Measurements from ENCODE around the gene ZHX3.

The ZHX3 gene

GRCh38 chr20:41168281-41169161, 149.0 kb downstream of the ZHX3 start:
- no peak for DNase-seq

DNA sequence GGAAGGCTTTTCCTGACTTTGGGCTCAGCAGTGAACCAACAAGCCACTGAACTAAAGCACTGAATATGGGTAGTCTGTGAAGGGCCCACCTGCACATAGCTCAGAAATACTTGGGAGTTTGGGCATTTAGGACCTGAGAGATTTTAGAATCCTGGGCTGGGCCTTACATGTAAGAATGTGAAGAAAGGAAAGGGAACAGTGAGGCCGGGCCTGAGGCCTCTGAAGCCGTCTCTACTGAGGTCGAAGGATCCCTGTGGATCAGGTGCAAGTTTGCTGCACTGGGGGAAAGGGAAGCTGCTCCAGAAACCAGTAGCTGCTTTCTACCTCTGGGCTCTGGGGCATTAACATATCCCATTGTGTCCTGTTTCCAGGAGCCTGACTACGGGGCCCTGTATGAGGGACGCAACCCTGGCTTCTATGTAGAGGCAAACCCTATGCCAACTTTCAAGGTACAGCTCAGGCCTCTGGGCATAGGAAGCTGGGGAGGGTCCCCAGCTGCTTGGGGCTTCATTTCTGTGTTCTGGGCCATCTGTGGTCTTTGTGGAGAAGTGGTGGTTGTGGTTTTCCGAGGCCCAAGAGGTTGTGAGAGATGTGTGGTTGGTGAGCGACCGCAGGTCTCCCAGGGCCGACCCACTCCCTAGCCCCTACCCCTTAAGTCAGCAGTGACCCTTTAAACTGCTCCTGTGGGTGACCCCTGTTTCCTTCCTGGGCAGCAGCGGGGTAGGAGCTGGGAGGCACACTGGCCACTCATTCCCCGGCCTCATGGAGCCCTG, 149.9 kb downstream of the ZHX3 start:
- no peak for DNase-seq

GRCh38 chr20:41167118-41167470, 150.4 kb downstream of the ZHX3 start:
- DNase-seq, result no peak

GRCh38 chr20:41166201-41167117, 151.1 kb downstream of the ZHX3 start:
- no peak for DNase-seq

DNA sequence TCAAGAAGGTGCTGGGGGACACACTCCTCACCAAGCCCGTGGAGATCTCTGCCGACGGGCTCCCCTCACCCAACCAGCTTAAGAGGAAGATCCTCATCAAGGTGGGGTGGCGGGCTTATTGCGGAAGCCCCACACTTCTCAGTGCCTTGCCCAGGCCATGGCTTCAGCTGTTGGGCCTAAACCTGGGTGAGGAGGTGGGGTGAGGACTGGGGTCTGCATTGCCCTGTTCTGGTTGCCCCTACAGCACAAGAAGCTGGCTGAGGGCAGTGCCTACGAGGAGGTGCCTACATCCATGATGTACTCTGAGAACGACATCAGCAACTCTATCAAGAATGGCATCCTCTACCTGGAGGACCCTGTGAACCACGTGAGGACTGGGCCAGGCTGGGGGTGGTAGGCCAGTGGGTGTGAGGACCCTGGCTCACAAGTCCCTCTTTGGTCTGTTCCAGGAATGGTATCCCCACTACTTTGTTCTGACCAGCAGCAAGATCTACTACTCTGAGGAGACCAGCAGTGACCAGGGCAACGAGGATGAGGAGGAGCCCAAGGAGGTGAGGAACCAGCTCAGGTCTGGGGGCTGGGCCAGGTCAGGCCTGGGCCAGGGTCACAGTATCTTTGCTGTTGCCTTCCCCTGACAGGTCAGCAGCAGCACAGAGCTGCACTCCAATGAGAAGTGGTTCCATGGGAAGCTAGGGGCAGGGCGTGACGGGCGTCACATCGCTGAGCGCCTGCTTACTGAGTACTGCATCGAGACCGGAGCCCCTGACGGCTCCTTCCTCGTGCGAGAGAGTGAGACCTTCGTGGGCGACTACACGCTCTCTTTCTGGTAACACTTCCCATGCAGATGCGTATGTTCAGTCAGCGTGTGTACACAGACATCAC, 152.3 kb downstream of the ZHX3 start:
- DNase-seq, result no peak

DNA sequence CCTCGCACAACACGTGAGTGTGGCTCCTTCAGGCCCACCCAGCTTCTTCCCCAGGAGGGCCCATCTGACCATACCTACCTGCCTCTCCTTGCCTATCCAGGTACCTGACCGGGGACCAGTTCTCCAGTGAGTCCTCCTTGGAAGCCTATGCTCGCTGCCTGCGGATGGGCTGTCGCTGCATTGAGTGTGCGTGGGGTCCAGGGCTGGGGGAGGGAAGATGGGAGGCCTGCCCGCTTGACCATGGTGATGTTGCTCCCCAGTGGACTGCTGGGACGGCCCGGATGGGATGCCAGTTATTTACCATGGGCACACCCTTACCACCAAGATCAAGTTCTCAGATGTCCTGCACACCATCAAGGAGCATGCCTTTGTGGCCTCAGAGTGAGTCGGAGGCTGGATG, 153.7 kb downstream of the ZHX3 start:
- no peak for DNase-seq

GRCh38 chr20:41162396-41162795, 155.1 kb downstream of the ZHX3 start:
- no peak for DNase-seq

DNA sequence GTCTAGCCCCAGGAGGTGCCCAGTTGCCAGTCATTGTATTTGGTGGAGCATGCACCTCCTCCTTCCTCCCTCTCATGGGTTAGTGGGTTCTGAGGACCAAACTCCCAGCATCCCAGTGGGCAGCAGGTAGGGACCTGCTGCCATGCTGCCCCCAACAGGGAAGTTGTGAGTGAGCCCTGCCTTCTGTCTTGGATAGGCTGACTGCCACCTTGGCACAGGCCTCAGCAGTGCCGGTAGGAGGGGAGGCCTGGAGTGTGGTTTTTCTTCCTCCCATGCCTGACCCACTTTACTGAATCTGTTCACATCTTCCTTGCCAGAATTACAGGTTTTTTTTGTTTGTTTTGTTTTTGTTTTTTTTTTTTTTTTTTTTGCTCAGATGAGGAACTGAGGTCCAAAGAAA, 155.6 kb downstream of the ZHX3 start:
- DNase-seq, result no peak

DNA sequence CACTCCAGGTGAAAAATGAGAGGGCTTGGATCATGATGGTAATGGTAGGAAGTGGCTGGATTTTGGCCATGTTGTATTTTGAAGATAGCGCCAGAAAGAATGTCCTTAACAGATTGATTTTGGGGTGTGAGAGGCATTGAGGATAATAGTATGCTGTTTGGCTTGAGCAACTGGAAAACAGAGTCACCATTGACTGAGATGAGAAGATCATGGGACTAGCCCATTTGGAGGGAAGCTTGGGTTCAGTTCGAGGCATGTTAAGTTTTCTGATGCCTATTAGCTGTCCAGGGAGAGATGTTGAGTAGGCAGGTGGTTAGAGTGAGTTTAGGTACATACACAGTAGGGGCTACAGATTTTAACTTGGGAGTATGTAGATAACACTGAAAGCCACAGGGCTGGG, 156.8 kb downstream of the ZHX3 start:
- no peak for DNase-seq

- DNase-seq, result no peak
Measured at GRCh38 chr20:41159547-41159946, 158.0 kb downstream of the ZHX3 start.

- no peak for DNase-seq
Measured at GRCh38 chr20:41158082-41158625, 159.4 kb downstream of the ZHX3 start.

DNA sequence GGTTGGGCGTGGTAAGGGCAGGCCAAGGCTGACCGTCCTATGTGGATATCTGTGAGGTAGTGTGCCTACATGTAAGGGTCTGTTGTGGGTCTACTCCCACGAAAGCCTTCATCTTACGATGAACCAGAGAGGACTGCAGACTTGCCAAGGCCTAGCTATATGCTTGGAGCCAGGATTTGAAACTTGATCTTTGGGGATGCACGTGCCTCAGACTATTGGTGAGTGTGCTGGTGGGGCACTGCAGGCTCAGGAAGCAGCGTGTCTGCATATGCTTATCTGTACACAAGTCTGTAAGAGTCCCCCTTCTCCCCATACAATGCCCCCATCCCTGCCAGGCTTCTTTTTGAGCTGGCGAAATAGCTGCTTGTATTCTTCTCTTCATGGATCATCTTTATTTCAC, 162.3 kb downstream of the ZHX3 start:
- DNase-seq, result no peak

DNA sequence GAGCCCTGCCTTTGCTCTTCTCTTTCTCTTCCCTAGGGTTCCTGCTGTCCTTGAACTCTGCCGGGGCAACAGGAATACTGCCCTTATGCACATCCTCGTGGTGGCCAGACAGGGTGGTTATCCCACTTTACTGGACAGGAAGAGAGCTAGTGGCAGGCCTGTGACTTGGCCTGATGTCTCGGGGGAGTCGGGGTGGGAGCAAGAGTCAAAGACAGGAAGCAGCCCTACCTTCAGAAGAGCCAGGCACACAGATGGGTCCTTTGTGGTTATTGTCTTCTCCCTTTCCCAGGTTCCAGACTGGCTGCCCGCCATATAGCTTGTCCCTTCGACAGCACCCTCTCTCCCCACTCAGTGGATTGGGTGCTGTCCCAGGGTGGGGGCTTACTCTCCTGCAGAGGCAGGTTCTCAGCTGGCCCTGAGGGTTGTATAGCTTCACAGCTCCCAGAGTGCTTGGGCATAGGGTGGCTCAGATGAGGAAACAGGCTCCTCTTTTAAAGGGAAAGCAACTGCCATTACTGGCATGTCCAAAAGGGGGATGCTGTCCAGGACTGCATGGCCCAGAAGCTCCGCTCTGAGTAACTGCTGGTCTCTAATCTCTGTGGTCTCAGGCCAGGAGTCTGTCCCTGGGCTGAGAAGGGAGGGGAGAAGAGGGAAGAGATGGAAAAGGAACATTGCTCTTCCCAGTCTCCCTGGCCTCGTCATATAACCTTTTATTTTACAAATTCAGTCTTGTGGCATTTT, 162.9 kb downstream of the ZHX3 start:
- no peak for DNase-seq

DNA sequence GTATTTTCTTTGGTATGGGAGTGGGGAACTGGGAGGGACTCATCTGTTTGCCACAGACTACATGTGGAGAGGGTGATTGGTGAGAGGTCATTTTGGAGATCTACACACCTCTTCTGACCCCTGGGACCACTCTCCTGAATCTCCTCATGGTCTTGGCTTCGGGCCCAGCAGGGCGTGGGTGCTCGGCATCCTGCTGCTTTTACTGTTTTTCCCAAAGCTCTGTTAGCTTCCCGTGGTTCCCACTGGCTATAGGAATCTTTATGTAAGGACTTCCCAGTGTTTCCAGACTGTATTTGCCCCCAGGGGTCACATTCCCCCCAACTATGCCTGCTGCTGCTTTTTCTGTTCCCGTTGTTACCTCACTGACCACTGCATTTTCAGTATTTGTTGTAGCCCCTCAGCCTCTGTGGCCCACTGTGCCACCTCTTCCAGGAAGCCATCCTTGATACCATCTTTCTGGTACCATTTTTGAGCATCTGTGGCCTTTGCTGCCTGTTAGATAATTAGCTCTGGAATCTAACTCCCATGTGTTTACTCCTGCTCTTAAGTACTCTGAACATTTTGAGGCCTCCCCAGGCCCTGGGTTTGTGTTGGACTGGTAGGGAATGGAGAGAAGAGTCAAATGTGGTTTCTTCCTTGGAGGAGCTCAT, 165.3 kb downstream of the ZHX3 start:
- DNase-seq, result no peak

DNA sequence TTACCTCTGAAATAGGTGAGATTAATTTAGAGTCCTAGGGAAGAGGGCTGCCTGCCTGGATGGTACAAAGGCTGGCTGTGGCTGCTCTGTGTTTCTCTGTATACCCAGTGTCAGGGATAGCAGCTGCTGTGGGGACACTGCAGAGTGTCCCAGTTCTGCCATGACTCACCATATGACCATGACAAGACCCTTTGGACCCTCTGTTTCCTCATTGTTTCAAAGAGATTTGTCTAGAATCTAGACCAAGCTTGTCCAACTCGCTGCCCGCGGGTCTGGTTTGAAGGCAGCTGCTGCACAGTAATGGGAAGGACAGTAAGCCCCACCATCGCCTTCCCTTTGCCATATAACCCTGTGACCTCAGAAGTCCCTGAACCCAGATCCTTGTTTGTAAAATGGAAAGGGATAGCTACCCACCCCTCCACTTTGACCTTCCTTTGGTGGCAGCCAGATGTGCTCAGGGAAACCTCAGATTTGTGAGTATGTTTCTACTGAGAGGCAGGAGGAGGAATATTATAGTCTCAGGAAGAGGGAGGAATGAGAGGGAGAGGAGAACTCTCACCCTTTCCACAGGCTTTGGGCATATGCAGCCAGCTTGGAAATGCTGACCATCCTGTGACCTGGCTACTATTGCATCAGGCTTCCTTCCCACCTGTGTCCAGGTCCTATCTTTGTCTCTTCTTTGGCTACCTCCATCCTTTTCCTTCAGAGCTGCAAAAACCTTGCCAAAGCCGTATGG, 166.2 kb downstream of the ZHX3 start:
- no peak for DNase-seq

GRCh38 chr20:41150664-41151063, 166.9 kb downstream of the ZHX3 start:
- DNase-seq, result no peak

GRCh38 chr20:41148942-41149341, 168.6 kb downstream of the ZHX3 start:
- DNase-seq, result no peak

- no peak for DNase-seq
Measured at GRCh38 chr20:41147767-41148191, 169.8 kb downstream of the ZHX3 start.

GRCh38 chr20:41145821-41146620, 171.5 kb downstream of the ZHX3 start:
- no peak for DNase-seq
